GM12891 (cell line): ENCODE results near the gene ZNF426.
"Not testable (repeated sequence)": the region's sequence is repeated elsewhere in the genome, so short reads cannot be mapped to it uniquely, and the experiment has no call there.

ENCODE experiments used
- POLR2AphosphoS5 ChIP-seq: IDR thresholded peaks from 2 replicates; pipeline ENCODE4 v1.6.1; 2011; ENCODE audit warnings: low read depth, low read length, control low read depth
- TAF1 ChIP-seq: IDR thresholded peaks from 2 replicates; pipeline ENCODE4 v1.6.1; 2011; ENCODE audit warnings: low read depth, low read length, control low read depth

DNA sequence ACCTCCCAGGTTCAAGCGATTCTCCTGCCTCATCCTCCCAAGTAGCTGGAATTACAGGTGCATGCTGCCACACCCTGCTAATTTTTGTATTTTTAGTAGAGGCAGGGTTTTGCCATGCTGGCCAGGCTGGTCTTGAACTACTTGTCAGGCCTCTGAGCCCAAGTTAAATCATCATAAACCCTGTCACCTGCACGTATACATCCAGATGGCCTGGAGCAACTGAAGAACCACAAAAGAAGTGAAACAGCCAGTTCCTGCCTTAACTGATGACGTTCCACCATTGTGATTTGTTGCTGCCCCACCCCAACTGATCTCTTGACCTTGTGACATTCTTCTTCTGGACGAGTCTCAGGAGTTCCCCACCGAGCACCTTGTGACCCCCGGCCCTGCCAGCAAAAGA is 756 bp upstream of the ZNF426 start:
- TF ChIP-seq TAF1, POLR2AphosphoS5: not testable (repeated sequence)
